K562 (cell line): ENCODE results near the gene FANCD2. TPM values are rescaled to one million over a fixed set of nuclear protein-coding genes. Genes with fewer than 3 reads are reported as not detected.

ENCODE experiments used
- CREB3L1 ChIP-seq: fragments of 450-650 bp; IDR thresholded peaks from 2 replicates; pipeline ENCODE4 v1.6.1; 2014; ENCODE audit warnings: low read depth, mild to moderate bottlenecking, moderate library complexity, borderline replicate concordance
- EZH2 ChIP-seq: IDR thresholded peaks from 2 replicates; pipeline ENCODE4 v1.6.1; 2012; ENCODE audit warnings: low read depth, mild to moderate bottlenecking, inconsistent platforms, low read length, borderline replicate concordance
- KAT2B ChIP-seq: IDR thresholded peaks from one replicate; pipeline ENCODE4 v1.6.1; 2012; ENCODE audit warnings: low read depth, mild to moderate bottlenecking, control low read depth, inconsistent platforms, low read length, moderate library complexity
- KLF10 ChIP-seq: fragments of 250-450 bp; sonication (Bioruptor Pico); IDR thresholded peaks from 2 replicates; pipeline ENCODE4 v1.6.1; 2021; ENCODE audit warnings: matching md5 sums
- MEF2D ChIP-seq: conservative IDR thresholded peaks from 2 replicates; pipeline ENCODE4 v1.6.1; 2016; ENCODE audit warnings: low read depth, missing genetic modification characterization, missing compliant biosample characterization
- PML ChIP-seq: IDR thresholded peaks from 2 replicates; pipeline ENCODE4 v1.6.1; 2012; ENCODE audit warnings: low read length, inconsistent platforms
- RBM39 ChIP-seq: fragments of 200-400 bp; formaldehyde crosslinking; optimal IDR thresholded peaks from 2 replicates; pipeline ENCODE3; 2018; ENCODE audit warnings: low read depth, low read length
- RNF2 ChIP-seq: sonication (generic); IDR thresholded peaks from 2 replicates; pipeline ENCODE4 v1.6.1; 2016
- SETDB1 ChIP-seq: IDR thresholded peaks from one replicate; pipeline ENCODE4 v1.6.1; 2012; ENCODE audit warnings: low read length, control low read depth, inconsistent platforms
- SNRNP70 ChIP-seq: fragments of 200-400 bp; formaldehyde crosslinking; optimal IDR thresholded peaks from 2 replicates; pipeline ENCODE3; 2017; ENCODE audit warnings: low read depth, low read length
- TSHZ1 ChIP-seq: fragments of 250-450 bp; sonication (Bioruptor Pico); IDR thresholded peaks from 2 replicates; pipeline ENCODE4 v1.4.0; 2020; ENCODE audit warnings: mild to moderate bottlenecking, moderate library complexity
- ZNF212 ChIP-seq: fragments of 450-650 bp; formaldehyde crosslinking; IDR thresholded peaks from 2 replicates; pipeline ENCODE4 v1.4.0; 2020; ENCODE audit warnings: mild to moderate bottlenecking
- ZNF217 ChIP-seq: sonication (generic); formaldehyde crosslinking; IDR thresholded peaks from 2 replicates; pipeline ENCODE4 v1.8.0; 2022; ENCODE audit warnings: mild to moderate bottlenecking, missing genetic modification reagents
- ZNF507 ChIP-seq: conservative IDR thresholded peaks from 2 replicates; pipeline ENCODE4 v1.6.1; 2017; ENCODE audit warnings: missing genetic modification characterization, missing compliant biosample characterization
- polyA plus RNA-seq, 8 experiments: library from polyadenylated mRNA; depleted of rRNA in 4 of 8; stranded (reverse) in 5 of 8; unstranded in 3 of 8; fragments of >200 nt; fragmentation: Nextera tagmentation in 2 of 8; fragmentation: Illumina TruSeq in 1 of 8; extraction: Ambion mirVana in 2 of 8; extraction: Trizol in 1 of 8; gene quantifications; 2 replicates each; pipeline versions ENCODE4 v1.2.1 to v1.2.3, GENCODE V29; 2011 to 2014; ENCODE audit warnings: inconsistent platforms in 1 of 8, missing spikeins in 1 of 8
- total RNA-seq, 7 experiments: library from RNA; depleted of rRNA in 6 of 7; stranded (reverse); fragments of >200 nt in 6 of 7; fragmentation: Illumina TruSeq in 2 of 7; extraction: Trizol in 2 of 7; gene quantifications; 2 replicates each; pipeline versions ENCODE4 v1.2.1 to v1.2.3, GENCODE V29; 2011 to 2021; ENCODE audit warnings: low replicate concordance in 1 of 7
- TF ChIP-seq, protein P1 (sequence below): fragments of 250-450 bp; sonication (Bioruptor Pico); IDR thresholded peaks from 2 replicates; pipeline ENCODE4 v1.4.0; 2020; ENCODE audit warnings: borderline replicate concordance
- TF ChIP-seq, protein P2 (sequence below), 2 experiments: fragments of 450-650 bp in 1 of 2; sonication (generic) in 1 of 2; formaldehyde crosslinking in 1 of 2; IDR thresholded peaks in 1 of 2; conservative IDR thresholded peaks in 1 of 2; 2 replicates each; pipeline versions ENCODE4 v1.6.1 to v1.8.1; 2016 to 2023; ENCODE audit warnings: mild to moderate bottlenecking in 2 of 2, moderate library complexity in 2 of 2, inconsistent platforms in 1 of 2, missing genetic modification reagents in 1 of 2
- TF ChIP-seq, protein P3 (sequence below): fragments of 150-350 bp; conservative IDR thresholded peaks from 2 replicates; pipeline ENCODE4 v1.6.1; 2014; ENCODE audit warnings: low read length

The FANCD2 gene
- total and polyA plus RNA-seq, 9 of the 15 experiments (the other 6 are each of a cell fraction or from before 2014, with no cell fraction given): 59.4 to 137 (median 96.1) TPM

GRCh38 chr3:10026084-10026890 is at the start of gene FANCD2 (continued):
- TF ChIP-seq, protein P1, sequence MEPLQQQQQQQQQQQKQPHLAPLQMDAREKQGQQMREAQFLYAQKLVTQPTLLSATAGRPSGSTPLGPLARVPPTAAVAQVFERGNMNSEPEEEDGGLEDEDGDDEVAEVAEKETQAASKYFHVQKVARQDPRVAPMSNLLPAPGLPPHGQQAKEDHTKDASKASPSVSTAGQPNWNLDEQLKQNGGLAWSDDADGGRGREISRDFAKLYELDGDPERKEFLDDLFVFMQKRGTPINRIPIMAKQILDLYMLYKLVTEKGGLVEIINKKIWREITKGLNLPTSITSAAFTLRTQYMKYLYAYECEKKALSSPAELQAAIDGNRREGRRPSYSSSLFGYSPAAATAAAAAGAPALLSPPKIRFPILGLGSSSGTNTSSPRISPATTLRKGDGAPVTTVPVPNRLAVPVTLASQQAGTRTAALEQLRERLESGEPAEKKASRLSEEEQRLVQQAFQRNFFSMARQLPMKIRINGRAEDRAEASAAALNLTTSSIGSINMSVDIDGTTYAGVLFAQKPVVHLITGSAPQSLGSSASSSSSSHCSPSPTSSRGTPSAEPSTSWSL (CRISPR knock-in tag): no peak
- TF ChIP-seq MEF2D (tag) (no peak), PML (peak; percentile 76; the same call in 1 of the 2 replicates), KLF10 (no peak), ZNF507 (tag) (no peak), EZH2 (no peak), RBM39 (peak; percentile 61), CREB3L1 (peak; percentile 64; the same call in 1 of the 2 replicates), KAT2B (no peak), ZNF212 (CRISPR knock-in tag) (peak; percentile 79; the same call in 1 of the 2 replicates), SETDB1 (no peak), ZNF217 (CRISPR knock-in tag) (no peak), SNRNP70 (no peak), TSHZ1 (CRISPR knock-in tag) (no peak), RNF2 (peak; percentile 83)
- TF ChIP-seq, protein P2, sequence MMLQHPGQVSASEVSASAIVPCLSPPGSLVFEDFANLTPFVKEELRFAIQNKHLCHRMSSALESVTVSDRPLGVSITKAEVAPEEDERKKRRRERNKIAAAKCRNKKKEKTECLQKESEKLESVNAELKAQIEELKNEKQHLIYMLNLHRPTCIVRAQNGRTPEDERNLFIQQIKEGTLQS (IDR thresholded peaks at IDR 0.05): no peak; the same call in 1 of the 2 replicates
- TF ChIP-seq, protein P2 (CRISPR knock-in tag; conservative IDR thresholded peaks at IDR 0.05): peak; percentile 98
- TF ChIP-seq, protein P3, sequence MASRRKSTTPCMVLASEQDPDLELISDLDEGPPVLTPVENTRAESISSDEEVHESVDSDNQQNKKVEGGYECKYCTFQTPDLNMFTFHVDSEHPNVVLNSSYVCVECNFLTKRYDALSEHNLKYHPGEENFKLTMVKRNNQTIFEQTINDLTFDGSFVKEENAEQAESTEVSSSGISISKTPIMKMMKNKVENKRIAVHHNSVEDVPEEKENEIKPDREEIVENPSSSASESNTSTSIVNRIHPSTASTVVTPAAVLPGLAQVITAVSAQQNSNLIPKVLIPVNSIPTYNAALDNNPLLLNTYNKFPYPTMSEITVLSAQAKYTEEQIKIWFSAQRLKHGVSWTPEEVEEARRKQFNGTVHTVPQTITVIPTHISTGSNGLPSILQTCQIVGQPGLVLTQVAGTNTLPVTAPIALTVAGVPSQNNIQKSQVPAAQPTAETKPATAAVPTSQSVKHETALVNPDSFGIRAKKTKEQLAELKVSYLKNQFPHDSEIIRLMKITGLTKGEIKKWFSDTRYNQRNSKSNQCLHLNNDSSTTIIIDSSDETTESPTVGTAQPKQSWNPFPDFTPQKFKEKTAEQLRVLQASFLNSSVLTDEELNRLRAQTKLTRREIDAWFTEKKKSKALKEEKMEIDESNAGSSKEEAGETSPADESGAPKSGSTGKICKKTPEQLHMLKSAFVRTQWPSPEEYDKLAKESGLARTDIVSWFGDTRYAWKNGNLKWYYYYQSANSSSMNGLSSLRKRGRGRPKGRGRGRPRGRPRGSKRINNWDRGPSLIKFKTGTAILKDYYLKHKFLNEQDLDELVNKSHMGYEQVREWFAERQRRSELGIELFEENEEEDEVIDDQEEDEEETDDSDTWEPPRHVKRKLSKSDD: no peak; the same call in 1 of the 2 replicates
